ENCODE results near the gene RB1.

RB1 gene

GRCh38 chr13:48514793-48515192 is 211.2 kb downstream of the RB1 start:
- no peak for TF ChIP-seq CTCF (IDR thresholded peaks at IDR 0.05; ENCODE audit: insufficient read depth, low read length, missing control alignments)
- ChIA-PET POLR2A (no interaction called here), CTCF (no interaction called here)
- no peak for DNase-seq (ENCODE audit: low read depth, low spot score)
- no peak overlapping the region for H3K4me3 ChIP-seq (ENCODE audit: low read depth, low read length)

GRCh38 chr13:48515732-48516131 is 212.2 kb downstream of the RB1 start:
- CTCF ChIA-PET: no interaction called here
- no peak for DNase-seq (ENCODE audit: low read depth, low spot score)
- TF ChIP-seq CTCF (IDR thresholded peaks at IDR 0.05; ENCODE audit: insufficient read depth, low read length, missing control alignments): no peak
- POLR2A ChIA-PET: no interaction called here
- no peak overlapping the region for H3K4me3 ChIP-seq (ENCODE audit: low read depth, low read length)

- no peak for TF ChIP-seq CTCF (IDR thresholded peaks at IDR 0.05; ENCODE audit: insufficient read depth, low read length, missing control alignments)
- CTCF ChIA-PET: interaction anchor here (0.7 to 1.4 kb wide), 2 partner anchors 16 to 62 kb away, joined by 3 read pairs; no protein-coding TSS in a partner anchor
- no peak overlapping the region for H3K4me3 ChIP-seq (ENCODE audit: low read depth, low read length)
- DNase-seq (ENCODE audit: low read depth, low spot score): no peak
- POLR2A ChIA-PET: no interaction called here
Measured at GRCh38 chr13:48518083-48518482, 214.5 kb downstream of the RB1 start.

- TF ChIP-seq CTCF (IDR thresholded peaks at IDR 0.05; ENCODE audit: insufficient read depth, low read length, missing control alignments): no peak
- CTCF ChIA-PET: no interaction called here
- POLR2A ChIA-PET: no interaction called here
- no peak for DNase-seq (ENCODE audit: low read depth, low spot score)
- no peak overlapping the region for H3K4me3 ChIP-seq (ENCODE audit: low read depth, low read length)
Measured at GRCh38 chr13:48526286-48526685, 222.7 kb downstream of the RB1 start.

GRCh38 chr13:48527955-48528354 is 224.4 kb downstream of the RB1 start:
- no peak for DNase-seq (ENCODE audit: low read depth, low spot score)
- ChIA-PET CTCF (no interaction called here), POLR2A (no interaction called here)
- no peak for TF ChIP-seq CTCF (IDR thresholded peaks at IDR 0.05; ENCODE audit: insufficient read depth, low read length, missing control alignments)
- H3K4me3 ChIP-seq (ENCODE audit: low read depth, low read length): no peak overlapping the region

- POLR2A ChIA-PET: no interaction called here
- TF ChIP-seq CTCF (IDR thresholded peaks at IDR 0.05; ENCODE audit: insufficient read depth, low read length, missing control alignments): no peak
- CTCF ChIA-PET: interaction anchor here (1.3 kb wide), 1 partner anchor 51 kb away, joined by 5 read pairs; no protein-coding TSS in a partner anchor
- no peak overlapping the region for H3K4me3 ChIP-seq (ENCODE audit: low read depth, low read length)
- no peak for DNase-seq (ENCODE audit: low read depth, low spot score)
Measured at GRCh38 chr13:48528720-48529119, 225.2 kb downstream of the RB1 start.
